ENCODE results near the gene COMMD3. TPM values are rescaled to one million over a fixed set of nuclear protein-coding genes. Genes with fewer than 3 reads are reported as not detected.
A peak's percentile ranks its signal among the peaks of the same experiment; 100 is the strongest.

COMMD3 gene
- total RNA-seq, 1 donor from 2014 or later: 44.8 TPM

GRCh38 chr10:22317076-22317370 is 835 bp downstream of the COMMD3 start:
- H3K9me3 ChIP-seq: no peaks in the 10 kb centered on the region
- DNase-seq: no peak
- no peak for ATAC-seq
- intact Hi-C loops (cut with DNase I): no loop called here
- no peaks in the 10 kb centered on the region for H3K27me3 ChIP-seq
- H3K36me3 ChIP-seq: no peaks in the 10 kb centered on the region
- peak overlapping the region; percentile 91 for H3K4me3 ChIP-seq
- peaks cover 27% of the 10 kb centered on the region for H3K4me1 ChIP-seq
- peak overlapping the region; percentile 95 for H3K27ac ChIP-seq
- no peak for TF ChIP-seq CTCF (IDR thresholded peaks at IDR 0.05)

- DNase-seq (no peak), ATAC-seq (no peak)
- Histone ChIP-seq H3K4me1 (peaks cover 34% of the 10 kb centered on the region), H3K36me3 (no peaks in the 10 kb centered on the region), H3K27me3 (no peaks in the 10 kb centered on the region), H3K4me3 (peak overlapping the region; percentile 91), H3K27ac (no peak overlapping the region), H3K9me3 (no peaks in the 10 kb centered on the region)
- TF ChIP-seq CTCF (IDR thresholded peaks at IDR 0.05): no peak
- intact Hi-C loops (cut with DNase I): no loop called here
Observed at GRCh38 chr10:22317771-22318565, 1.8 kb downstream of the COMMD3 start.

- H3K27ac ChIP-seq: no peak overlapping the region
- H3K27me3 ChIP-seq: peaks cover 6% of the 10 kb centered on the region
- H3K4me1 ChIP-seq: peaks cover 41% of the 10 kb centered on the region
- DNase-seq (no peak), ATAC-seq (no peak)
- no peak overlapping the region for H3K4me3 ChIP-seq
- no peaks in the 10 kb centered on the region for H3K9me3 ChIP-seq
- TF ChIP-seq CTCF (IDR thresholded peaks at IDR 0.05): no peak
- intact Hi-C loops (cut with DNase I): no loop called here
- H3K36me3 ChIP-seq: no peaks in the 10 kb centered on the region
Observed at GRCh38 chr10:22318772-22319171, 2.6 kb downstream of the COMMD3 start.

- DNase-seq: no peak
- Histone ChIP-seq H3K27me3 (peaks cover 6% of the 10 kb centered on the region), H3K4me3 (peak overlapping the region; percentile 56), H3K27ac (peak overlapping the region; percentile 78), H3K4me1 (peaks cover 43% of the 10 kb centered on the region), H3K36me3 (no peaks in the 10 kb centered on the region), H3K9me3 (no peaks in the 10 kb centered on the region)
- no peak for TF ChIP-seq CTCF (IDR thresholded peaks at IDR 0.05)
- no peak for ATAC-seq
- intact Hi-C loops (cut with DNase I): no loop called here
Observed at GRCh38 chr10:22319547-22319979, 3.4 kb downstream of the COMMD3 start.

- Histone ChIP-seq H3K36me3 (no peaks in the 10 kb centered on the region), H3K27me3 (peaks cover 6% of the 10 kb centered on the region), H3K9me3 (no peaks in the 10 kb centered on the region), H3K4me1 (peaks cover 46% of the 10 kb centered on the region), H3K4me3 (peak overlapping the region; percentile 56), H3K27ac (peak overlapping the region; percentile 78)
- intact Hi-C loops (cut with DNase I): no loop called here
- no peak for TF ChIP-seq CTCF (IDR thresholded peaks at IDR 0.05)
- DNase-seq (no peak), ATAC-seq (no peak)
Observed at GRCh38 chr10:22319980-22320558, 3.9 kb downstream of the COMMD3 start.

Data from upper lobe of right lung (tissue), 1 donor.